T-helper 17 cell (primary cell): ENCODE measurements around the gene TPX2. TPM values are rescaled to one million over a fixed set of nuclear protein-coding genes. Genes with fewer than 3 reads are reported as not detected.
A peak's percentile ranks its signal among the peaks of the same experiment; 100 is the strongest.
"Not testable (repeated sequence)": the region's sequence is repeated elsewhere in the genome, so short reads cannot be mapped to it uniquely, and the experiment has no call there.

Experiments used
- ATAC-seq: fragments of 150-1000 bp; cut with Tn5 transposase; 2 replicates; pipeline ENCODE4 v1.10.0; 2021; ENCODE audit warnings: mild to moderate bottlenecking, moderate library complexity
- DNase-seq, 3 donors: peaks; one replicate each; pipeline versions ENCODE4 v3.0.0 to v3.0.0-alpha.2; 2020 to 2021
- H3K9me3 ChIP-seq: one replicate; pipeline ENCODE4 v1.7.0; 2013; ENCODE audit warnings: low read length, mild to moderate bottlenecking; ENCODE audit not compliant: control insufficient read depth, poor library complexity, severe bottlenecking
- H3K27ac Mint-ChIP-seq: one replicate; pipeline ENCODE4 v1.8.0; 2022; ENCODE audit warnings: mild to moderate bottlenecking, moderate library complexity, mixed read lengths
- H3K27me3 Mint-ChIP-seq: one replicate; pipeline ENCODE4 v1.8.0; 2022; ENCODE audit warnings: mixed read lengths
- H3K36me3 Mint-ChIP-seq: one replicate; pipeline ENCODE4 v1.8.0; 2022; ENCODE audit warnings: low read depth, mixed read lengths
- H3K4me1 Mint-ChIP-seq: one replicate; pipeline ENCODE4 v1.8.0; 2022; ENCODE audit warnings: mild to moderate bottlenecking, mixed read lengths
- H3K4me3 Mint-ChIP-seq: one replicate; pipeline ENCODE4 v1.8.0; 2022; ENCODE audit warnings: mild to moderate bottlenecking, moderate library complexity, mixed read lengths
- total RNA-seq, 4 donors: library from RNA in 2 of 4; stranded (reverse) in 2 of 4; gene quantifications; one replicate each; pipeline ENCODE4 v1.2.3 and lab custom pipeline; 2022 to 2026

The TPX2 gene
- total RNA-seq, 2 donors from 2014 or later = 0.57 to 2.0 TPM

GRCh38 chr20:31823360-31824124 lies 84.5 kb downstream of the TPX2 start:
- H3K4me3 Mint-ChIP-seq = peak overlapping the region; percentile 31

GRCh38 chr20:31824125-31824485 lies 85.0 kb downstream of the TPX2 start:
- H3K27ac Mint-ChIP-seq = no peak overlapping the region
- ATAC-seq (no peak), DNase-seq (no peak)
- H3K4me1 Mint-ChIP-seq = peaks cover 7% of the 10 kb centered on the region
- H3K27me3 Mint-ChIP-seq = peaks cover 5% of the 10 kb centered on the region
- H3K36me3 Mint-ChIP-seq = no peaks in the 10 kb centered on the region
- H3K4me3 Mint-ChIP-seq = no peak overlapping the region
- no peaks in the 10 kb centered on the region for H3K9me3 ChIP-seq

More at GRCh38 chr20:31823360-31824124, 84.5 kb downstream of the TPX2 start:
- ATAC-seq = no peak
- H3K9me3 ChIP-seq = no peaks in the 10 kb centered on the region
- peaks cover 5% of the 10 kb centered on the region for H3K27me3 Mint-ChIP-seq
- no peak for DNase-seq
- H3K4me1 Mint-ChIP-seq = peaks cover 7% of the 10 kb centered on the region
- H3K36me3 Mint-ChIP-seq = no peaks in the 10 kb centered on the region
- H3K27ac Mint-ChIP-seq = peak overlapping the region; percentile 3

- H3K4me1 Mint-ChIP-seq = peaks cover 7% of the 10 kb centered on the region
- no peak for ATAC-seq
- no peak for DNase-seq
- no peak overlapping the region for H3K27ac Mint-ChIP-seq
- peaks cover 5% of the 10 kb centered on the region for H3K27me3 Mint-ChIP-seq
- no peaks in the 10 kb centered on the region for H3K9me3 ChIP-seq
- no peaks in the 10 kb centered on the region for H3K36me3 Mint-ChIP-seq
- H3K4me3 Mint-ChIP-seq = no peak overlapping the region
Observed at GRCh38 chr20:31824554-31825313, 85.6 kb downstream of the TPX2 start.

GRCh38 chr20:31826074-31826473 lies 87.0 kb downstream of the TPX2 start:
- Mint-ChIP-seq H3K4me1 (peaks cover 7% of the 10 kb centered on the region), H3K27me3 (peaks cover 5% of the 10 kb centered on the region), H3K27ac (no peak overlapping the region), H3K36me3 (no peaks in the 10 kb centered on the region), H3K4me3 (no peak overlapping the region)
- no peaks in the 10 kb centered on the region for H3K9me3 ChIP-seq
- DNase-seq (no peak), ATAC-seq (no peak)

GRCh38 chr20:31827059-31827458 lies 88.0 kb downstream of the TPX2 start:
- H3K4me1 Mint-ChIP-seq = peaks cover 7% of the 10 kb centered on the region
- no peak overlapping the region for H3K27ac Mint-ChIP-seq
- no peak for ATAC-seq
- H3K36me3 Mint-ChIP-seq = no peaks in the 10 kb centered on the region
- no peaks in the 10 kb centered on the region for H3K9me3 ChIP-seq
- H3K4me3 Mint-ChIP-seq = no peak overlapping the region
- DNase-seq = no peak
- H3K27me3 Mint-ChIP-seq = peaks cover 5% of the 10 kb centered on the region

- H3K36me3 Mint-ChIP-seq, H3K4me1 Mint-ChIP-seq, H3K4me3 Mint-ChIP-seq, ATAC-seq, H3K27ac Mint-ChIP-seq, DNase-seq, H3K9me3 ChIP-seq, H3K27me3 Mint-ChIP-seq: not testable (repeated sequence)
Observed at GRCh38 chr20:31828016-31828415, 88.9 kb downstream of the TPX2 start.

- DNase-seq = no peak
- Mint-ChIP-seq H3K4me1 (no peaks in the 10 kb centered on the region), H3K27me3 (no peaks in the 10 kb centered on the region), H3K4me3 (no peak overlapping the region), H3K36me3 (no peaks in the 10 kb centered on the region), H3K27ac (no peak overlapping the region)
- ATAC-seq = no peak
- H3K9me3 ChIP-seq = no peaks in the 10 kb centered on the region
Observed at GRCh38 chr20:31829731-31830130, 90.6 kb downstream of the TPX2 start.

- no peaks in the 10 kb centered on the region for H3K27me3 Mint-ChIP-seq
- no peaks in the 10 kb centered on the region for H3K36me3 Mint-ChIP-seq
- H3K4me3 Mint-ChIP-seq = no peak overlapping the region
- no peak for DNase-seq
- no peaks in the 10 kb centered on the region for H3K4me1 Mint-ChIP-seq
- ATAC-seq = no peak
- H3K27ac Mint-ChIP-seq = no peak overlapping the region
- H3K9me3 ChIP-seq = no peaks in the 10 kb centered on the region
Observed at GRCh38 chr20:31830406-31830981, 91.4 kb downstream of the TPX2 start.

- Mint-ChIP-seq H3K27me3 (no peaks in the 10 kb centered on the region), H3K27ac (no peak overlapping the region), H3K4me1 (peaks cover 2% of the 10 kb centered on the region), H3K36me3 (no peaks in the 10 kb centered on the region), H3K4me3 (no peak overlapping the region)
- DNase-seq = no peak
- ATAC-seq = no peak
- H3K9me3 ChIP-seq = no peaks in the 10 kb centered on the region
Observed at GRCh38 chr20:31831211-31831610, 92.1 kb downstream of the TPX2 start.

- ATAC-seq = no peak
- H3K9me3 ChIP-seq = no peaks in the 10 kb centered on the region
- Mint-ChIP-seq H3K4me3 (no peak overlapping the region), H3K4me1 (peaks cover 4% of the 10 kb centered on the region), H3K36me3 (no peaks in the 10 kb centered on the region), H3K27me3 (no peaks in the 10 kb centered on the region), H3K27ac (no peak overlapping the region)
- no peak for DNase-seq
Observed at GRCh38 chr20:31831771-31832306, 92.7 kb downstream of the TPX2 start.

GRCh38 chr20:31833130-31833930 lies 94.2 kb downstream of the TPX2 start:
- peak; percentile 66 for ATAC-seq

GRCh38 chr20:31833931-31834521 lies 94.9 kb downstream of the TPX2 start:
- H3K4me1 Mint-ChIP-seq = peaks cover 4% of the 10 kb centered on the region
- H3K27me3 Mint-ChIP-seq = no peaks in the 10 kb centered on the region
- H3K9me3 ChIP-seq = no peaks in the 10 kb centered on the region
- H3K27ac Mint-ChIP-seq = no peak overlapping the region
- no peak overlapping the region for H3K4me3 Mint-ChIP-seq
- DNase-seq (no peak), ATAC-seq (no peak)
- no peaks in the 10 kb centered on the region for H3K36me3 Mint-ChIP-seq

More at GRCh38 chr20:31833130-31833930, 94.2 kb downstream of the TPX2 start:
- Mint-ChIP-seq H3K27ac (no peak overlapping the region), H3K4me1 (peaks cover 4% of the 10 kb centered on the region), H3K27me3 (no peaks in the 10 kb centered on the region), H3K4me3 (no peak overlapping the region), H3K36me3 (no peaks in the 10 kb centered on the region)
- H3K9me3 ChIP-seq = no peaks in the 10 kb centered on the region
- peak; percentile 40 to 56 (median 43) for DNase-seq
